VCaP (cell line): Measurements from ENCODE around the gene ANKRD52.

ENCODE experiments used
- H3K27ac ChIP-seq: fragments of 450-650 bp; 2 replicates; pipeline ENCODE4 v1.5.1; 2017
- TF ChIP-seq, protein P1 (sequence below): fragments of 450-650 bp; conservative IDR thresholded peaks from 2 replicates; pipeline ENCODE4 v1.5.1; 2017; ENCODE audit warnings: mild to moderate bottlenecking, moderate library complexity

ANKRD52 gene

GRCh38 chr12:56236091-56236490 lies 22.1 kb downstream of the ANKRD52 start:
- TF ChIP-seq, protein P1, sequence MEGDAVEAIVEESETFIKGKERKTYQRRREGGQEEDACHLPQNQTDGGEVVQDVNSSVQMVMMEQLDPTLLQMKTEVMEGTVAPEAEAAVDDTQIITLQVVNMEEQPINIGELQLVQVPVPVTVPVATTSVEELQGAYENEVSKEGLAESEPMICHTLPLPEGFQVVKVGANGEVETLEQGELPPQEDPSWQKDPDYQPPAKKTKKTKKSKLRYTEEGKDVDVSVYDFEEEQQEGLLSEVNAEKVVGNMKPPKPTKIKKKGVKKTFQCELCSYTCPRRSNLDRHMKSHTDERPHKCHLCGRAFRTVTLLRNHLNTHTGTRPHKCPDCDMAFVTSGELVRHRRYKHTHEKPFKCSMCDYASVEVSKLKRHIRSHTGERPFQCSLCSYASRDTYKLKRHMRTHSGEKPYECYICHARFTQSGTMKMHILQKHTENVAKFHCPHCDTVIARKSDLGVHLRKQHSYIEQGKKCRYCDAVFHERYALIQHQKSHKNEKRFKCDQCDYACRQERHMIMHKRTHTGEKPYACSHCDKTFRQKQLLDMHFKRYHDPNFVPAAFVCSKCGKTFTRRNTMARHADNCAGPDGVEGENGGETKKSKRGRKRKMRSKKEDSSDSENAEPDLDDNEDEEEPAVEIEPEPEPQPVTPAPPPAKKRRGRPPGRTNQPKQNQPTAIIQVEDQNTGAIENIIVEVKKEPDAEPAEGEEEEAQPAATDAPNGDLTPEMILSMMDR, result no peak
- H3K27ac ChIP-seq, result no peak overlapping the region

GRCh38 chr12:56234746-56235436 lies 23.3 kb downstream of the ANKRD52 start:
- TF ChIP-seq, protein P1, result no peak
- H3K27ac ChIP-seq, result no peak overlapping the region

DNA sequence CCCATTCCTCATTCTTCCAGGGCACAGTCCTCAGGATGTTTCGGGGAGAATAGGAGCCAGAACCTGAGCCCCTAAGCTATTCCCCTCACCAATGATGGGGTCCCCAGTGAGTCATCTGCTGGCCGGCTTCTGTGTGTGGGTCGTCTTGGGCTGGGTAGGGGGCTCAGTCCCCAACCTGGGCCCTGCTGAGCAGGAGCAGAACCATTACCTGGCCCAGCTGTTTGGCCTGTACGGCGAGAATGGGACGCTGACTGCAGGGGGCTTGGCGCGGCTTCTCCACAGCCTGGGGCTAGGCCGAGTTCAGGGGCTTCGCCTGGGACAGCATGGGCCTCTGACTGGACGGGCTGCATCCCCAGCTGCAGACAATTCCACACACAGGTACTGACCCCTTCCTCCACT lies 27.0 kb downstream of the ANKRD52 start:
- no peak overlapping the region for H3K27ac ChIP-seq
- TF ChIP-seq, protein P1, result no peak

DNA sequence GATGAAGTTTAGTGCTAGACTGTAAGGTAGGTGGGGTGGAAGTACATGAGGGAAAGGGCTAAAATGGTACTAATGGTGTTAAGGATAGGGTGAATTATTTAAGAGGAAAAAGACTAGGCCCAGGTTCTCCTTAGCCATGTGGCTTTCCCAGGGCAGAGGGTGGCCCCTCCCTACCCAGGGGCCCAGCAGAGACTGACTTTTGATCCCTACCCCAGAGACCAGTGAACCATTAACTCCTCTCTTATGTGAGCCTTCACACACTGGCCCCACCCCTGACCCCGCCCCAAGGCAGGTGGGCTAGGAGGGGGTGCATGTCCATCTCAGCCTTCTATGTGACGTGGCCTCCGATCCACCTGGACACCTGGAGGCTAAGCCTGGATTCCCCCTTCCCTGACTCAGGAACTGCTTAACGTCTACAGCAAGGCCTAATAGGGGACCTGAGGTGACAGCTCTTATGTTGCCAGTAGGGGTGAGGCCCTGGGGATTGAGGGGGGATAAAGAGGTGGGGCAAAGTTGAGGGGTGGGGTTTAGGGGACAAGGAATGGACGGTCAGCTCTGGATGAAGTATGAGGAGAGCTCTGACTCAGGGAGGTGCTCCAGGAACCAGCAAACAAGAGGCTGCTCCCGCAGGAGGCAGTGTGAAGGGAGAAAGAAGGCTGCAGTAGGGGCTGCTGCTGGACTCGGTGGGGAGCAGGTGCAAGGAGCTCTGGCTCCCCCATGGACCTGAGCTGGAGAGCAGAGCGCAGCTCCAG lies 27.6 kb downstream of the ANKRD52 start:
- TF ChIP-seq, protein P1, result no peak
- no peak overlapping the region for H3K27ac ChIP-seq

- TF ChIP-seq, protein P1, result no peak
- H3K27ac ChIP-seq, result no peak within 1 kb of the TSS
Observed at GRCh38 chr12:56229916-56230431, 28.2 kb downstream of the ANKRD52 start, which contains the start of gene SLC39A5. Gene SLC39A5, plus strand, starts transcription at chr12:56230051. Its CDS starts 1,224 bp downstream, at chr12:56231275.

- TF ChIP-seq, protein P1, result no peak
- H3K27ac ChIP-seq, result no peak overlapping the region
Observed at GRCh38 chr12:56229082-56229481, 29.1 kb downstream of the ANKRD52 start.

GRCh38 chr12:56224954-56225353 lies 33.2 kb downstream of the ANKRD52 start:
- H3K27ac ChIP-seq, result peak overlapping the region; percentile 98

More at GRCh38 chr12:56224954-56225353, 33.2 kb downstream of the ANKRD52 start:
- TF ChIP-seq, protein P1, result no peak
